ENCODE results near the gene TK2. TPM values are rescaled to one million over a fixed set of nuclear protein-coding genes. Genes with fewer than 3 reads are reported as not detected.

TK2 gene
- total and polyA plus RNA-seq, 4 donors: 10.5 to 31.9 (median 21.0) TPM

DNA sequence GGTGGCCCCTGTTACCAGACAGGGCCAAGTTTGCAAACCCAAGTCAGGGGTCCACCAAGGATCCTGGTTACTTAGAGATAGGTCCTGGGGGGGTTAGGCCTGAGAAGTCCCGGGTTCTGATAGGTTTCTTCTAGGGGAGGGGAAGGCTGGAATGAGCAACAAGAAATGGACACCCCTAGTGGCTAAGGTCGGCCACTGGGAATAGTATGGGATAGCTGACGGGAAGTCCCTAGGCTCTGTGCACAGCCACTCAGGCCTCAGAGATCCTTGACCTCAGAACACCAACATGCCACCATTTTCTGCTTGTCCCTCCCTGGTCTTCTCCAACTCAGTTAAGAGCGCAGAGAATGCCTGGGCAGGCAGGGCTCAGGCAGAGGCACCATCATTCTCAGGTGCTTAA, 13.4 kb downstream of the TK2 start:
- H3K4me3 ChIP-seq (ENCODE audit: low read depth in 1 of 3, low read length in 3 of 3): no peak overlapping the region
- peaks cover 4 to 33% (median 13%) of the 10 kb centered on the region in 4 donors for H3K36me3 ChIP-seq (ENCODE audit: control insufficient read depth in 4 of 4, insufficient read depth in 3 of 4, low read depth in 1 of 4, low read length in 3 of 4)
- no peak overlapping the region for H3K9ac ChIP-seq (ENCODE audit: low read depth in 1 of 2, low read length in 2 of 2)
- no peaks in the 10 kb centered on the region for H3K27me3 ChIP-seq (ENCODE audit: control insufficient read depth in 4 of 4, insufficient read depth in 4 of 4, low read length in 3 of 4)
- WGBS: 94% methylated on average over 4 of the region's 4 CpGs
- no peaks in the 10 kb centered on the region for H3K4me1 ChIP-seq (ENCODE audit: control insufficient read depth in 4 of 4, insufficient read depth in 4 of 4, low read length in 3 of 4)
- DNase-seq (ENCODE audit: low spot score): no peak
- H3K9me3 ChIP-seq (ENCODE audit: control insufficient read depth in 4 of 4, low read length in 3 of 4): no peaks in the 10 kb centered on the region
- TF ChIP-seq ZBTB33 (IDR thresholded peaks at IDR 0.05) (no peak), RAD21 (IDR thresholded peaks at IDR 0.05) (no peak), REST (IDR thresholded peaks at IDR 0.05) (no peak), HNF4A (conservative IDR thresholded peaks at IDR 0.05) (no peak), JUND (IDR thresholded peaks at IDR 0.05) (no peak), SP1 (IDR thresholded peaks at IDR 0.05) (no peak), HNF4G (IDR thresholded peaks at IDR 0.05) (no peak), RXRA (IDR thresholded peaks at IDR 0.05) (no peak), TAF1 (conservative IDR thresholded peaks at IDR 0.05) (no peak), YY1 (IDR thresholded peaks at IDR 0.05) (no peak), FOXA1 (IDR thresholded peaks at IDR 0.05) (no peak), EGR1 (IDR thresholded peaks at IDR 0.05; ENCODE audit: low read depth in 2 of 2) (no peak), GABPA (IDR thresholded peaks at IDR 0.05 in 1 of 2, conservative IDR thresholded peaks at IDR 0.05 in 1 of 2) (no peak), NR2F2 (IDR thresholded peaks at IDR 0.05) (no peak)
- TF ChIP-seq, protein P1, sequence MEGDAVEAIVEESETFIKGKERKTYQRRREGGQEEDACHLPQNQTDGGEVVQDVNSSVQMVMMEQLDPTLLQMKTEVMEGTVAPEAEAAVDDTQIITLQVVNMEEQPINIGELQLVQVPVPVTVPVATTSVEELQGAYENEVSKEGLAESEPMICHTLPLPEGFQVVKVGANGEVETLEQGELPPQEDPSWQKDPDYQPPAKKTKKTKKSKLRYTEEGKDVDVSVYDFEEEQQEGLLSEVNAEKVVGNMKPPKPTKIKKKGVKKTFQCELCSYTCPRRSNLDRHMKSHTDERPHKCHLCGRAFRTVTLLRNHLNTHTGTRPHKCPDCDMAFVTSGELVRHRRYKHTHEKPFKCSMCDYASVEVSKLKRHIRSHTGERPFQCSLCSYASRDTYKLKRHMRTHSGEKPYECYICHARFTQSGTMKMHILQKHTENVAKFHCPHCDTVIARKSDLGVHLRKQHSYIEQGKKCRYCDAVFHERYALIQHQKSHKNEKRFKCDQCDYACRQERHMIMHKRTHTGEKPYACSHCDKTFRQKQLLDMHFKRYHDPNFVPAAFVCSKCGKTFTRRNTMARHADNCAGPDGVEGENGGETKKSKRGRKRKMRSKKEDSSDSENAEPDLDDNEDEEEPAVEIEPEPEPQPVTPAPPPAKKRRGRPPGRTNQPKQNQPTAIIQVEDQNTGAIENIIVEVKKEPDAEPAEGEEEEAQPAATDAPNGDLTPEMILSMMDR (IDR thresholded peaks at IDR 0.05; ENCODE audit: low read depth, low read length, missing input control): no peak
- TF ChIP-seq, protein P2, sequence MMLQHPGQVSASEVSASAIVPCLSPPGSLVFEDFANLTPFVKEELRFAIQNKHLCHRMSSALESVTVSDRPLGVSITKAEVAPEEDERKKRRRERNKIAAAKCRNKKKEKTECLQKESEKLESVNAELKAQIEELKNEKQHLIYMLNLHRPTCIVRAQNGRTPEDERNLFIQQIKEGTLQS (IDR thresholded peaks at IDR 0.05): no peak
- TF ChIP-seq, protein P3, sequence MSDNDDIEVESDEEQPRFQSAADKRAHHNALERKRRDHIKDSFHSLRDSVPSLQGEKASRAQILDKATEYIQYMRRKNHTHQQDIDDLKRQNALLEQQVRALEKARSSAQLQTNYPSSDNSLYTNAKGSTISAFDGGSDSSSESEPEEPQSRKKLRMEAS (IDR thresholded peaks at IDR 0.05): no peak
- H3K27ac ChIP-seq (ENCODE audit: low read depth in 1 of 2, low read length in 2 of 2): no peak overlapping the region

Data from liver (tissue), 9 donors.